Mammary epithelial cell (primary cell): ENCODE measurements around the gene LYPD4.

ENCODE experiments used
- EZH2 ChIP-seq: IDR thresholded peaks from 2 replicates; pipeline ENCODE4 v1.6.1; 2012; ENCODE audit warnings: low read length, inconsistent platforms, borderline replicate concordance
- TF ChIP-seq, protein P1 (sequence below), 2 donors: IDR thresholded peaks in 1 of 2; conservative IDR thresholded peaks in 1 of 2; 2 replicates each; pipeline ENCODE4 v1.5.1; 2011 to 2012; ENCODE audit warnings: inconsistent platforms in 2 of 2, low read length in 2 of 2, mild to moderate bottlenecking in 2 of 2, control low read depth in 1 of 2, low read depth in 1 of 2; ENCODE audit not compliant: insufficient read depth in 1 of 2; ENCODE audit errors: extremely low read depth in 1 of 2

DNA sequence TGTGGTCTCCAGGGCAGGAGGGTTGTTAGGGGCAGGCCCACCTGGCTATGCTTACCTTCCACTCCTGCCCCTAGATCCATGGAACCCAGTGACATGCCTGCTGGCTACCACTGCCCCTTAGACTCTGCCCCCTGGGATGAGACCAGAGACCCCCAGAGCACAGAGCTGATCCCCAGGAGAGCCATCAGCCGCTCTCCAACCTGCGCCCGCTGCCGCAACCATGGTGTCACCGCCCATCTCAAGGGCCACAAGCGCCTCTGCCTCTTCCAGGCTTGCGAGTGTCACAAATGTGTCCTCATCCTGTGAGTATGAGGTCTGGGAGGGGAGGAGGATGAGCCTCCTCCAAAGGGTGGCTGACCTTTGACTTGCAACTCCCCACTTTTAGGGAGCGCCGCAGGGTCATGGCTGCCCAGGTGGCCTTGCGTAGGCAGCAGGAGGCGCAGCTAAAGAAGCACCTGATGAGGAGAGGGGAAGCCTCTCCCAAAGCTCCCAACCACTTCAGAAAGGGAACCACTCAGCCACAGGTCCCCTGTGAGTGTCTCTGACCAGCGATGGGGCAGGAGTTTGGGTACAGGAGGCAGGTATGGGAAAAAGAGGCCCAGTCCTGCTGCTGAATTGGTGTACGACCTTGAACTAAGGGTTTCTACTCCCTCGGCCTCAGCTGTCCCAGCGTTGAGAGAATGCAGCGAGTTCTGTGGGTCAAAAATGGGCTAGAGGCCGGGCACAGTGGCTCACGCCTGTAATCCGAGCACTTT is 3.0 kb upstream of the LYPD4 start:
- TF ChIP-seq, protein P1, sequence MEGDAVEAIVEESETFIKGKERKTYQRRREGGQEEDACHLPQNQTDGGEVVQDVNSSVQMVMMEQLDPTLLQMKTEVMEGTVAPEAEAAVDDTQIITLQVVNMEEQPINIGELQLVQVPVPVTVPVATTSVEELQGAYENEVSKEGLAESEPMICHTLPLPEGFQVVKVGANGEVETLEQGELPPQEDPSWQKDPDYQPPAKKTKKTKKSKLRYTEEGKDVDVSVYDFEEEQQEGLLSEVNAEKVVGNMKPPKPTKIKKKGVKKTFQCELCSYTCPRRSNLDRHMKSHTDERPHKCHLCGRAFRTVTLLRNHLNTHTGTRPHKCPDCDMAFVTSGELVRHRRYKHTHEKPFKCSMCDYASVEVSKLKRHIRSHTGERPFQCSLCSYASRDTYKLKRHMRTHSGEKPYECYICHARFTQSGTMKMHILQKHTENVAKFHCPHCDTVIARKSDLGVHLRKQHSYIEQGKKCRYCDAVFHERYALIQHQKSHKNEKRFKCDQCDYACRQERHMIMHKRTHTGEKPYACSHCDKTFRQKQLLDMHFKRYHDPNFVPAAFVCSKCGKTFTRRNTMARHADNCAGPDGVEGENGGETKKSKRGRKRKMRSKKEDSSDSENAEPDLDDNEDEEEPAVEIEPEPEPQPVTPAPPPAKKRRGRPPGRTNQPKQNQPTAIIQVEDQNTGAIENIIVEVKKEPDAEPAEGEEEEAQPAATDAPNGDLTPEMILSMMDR (conservative IDR thresholded peaks at IDR 0.05 in 1 of 2, IDR thresholded peaks at IDR 0.05 in 1 of 2; ENCODE audit: extremely low read depth in 1 of 2, insufficient read depth in 1 of 2, low read depth in 1 of 2, low read length in 2 of 2) = no peak
- no peak for TF ChIP-seq EZH2
